HFFc6 (cell line): ENCODE results near the gene MMP27. TPM values are rescaled to one million over a fixed set of nuclear protein-coding genes. Genes with fewer than 3 reads are reported as not detected.
A peak's percentile ranks its signal among the peaks of the same experiment; 100 is the strongest.

Experiments
- DNase-seq: peaks from one replicate; pipeline ENCODE4 v3.0.0-alpha.2; 2018
- H3K27ac Mint-ChIP-seq: 2 replicates; pipeline ENCODE4 v1.8.0; 2020; ENCODE audit warnings: mild to moderate bottlenecking, mixed read lengths
- H3K27me3 Mint-ChIP-seq: 2 replicates; pipeline ENCODE4 v1.8.0; 2021; ENCODE audit warnings: mild to moderate bottlenecking, moderate library complexity, mixed read lengths; ENCODE audit not compliant: insufficient read depth
- H3K36me3 Mint-ChIP-seq: 2 replicates; pipeline ENCODE4 v1.8.0; 2021; ENCODE audit warnings: low read depth, mixed read lengths
- H3K4me1 Mint-ChIP-seq: 2 replicates; pipeline ENCODE4 v1.8.0; 2020; ENCODE audit warnings: low read depth, mixed read lengths
- H3K4me3 Mint-ChIP-seq: 2 replicates; pipeline ENCODE4 v1.8.0; 2020; ENCODE audit warnings: mild to moderate bottlenecking, moderate library complexity, mixed read lengths
- H3K9me3 Mint-ChIP-seq: 2 replicates; pipeline ENCODE4 v1.8.0; 2020; ENCODE audit warnings: mild to moderate bottlenecking, mixed read lengths
- total RNA-seq, 6 experiments: library from RNA; stranded (reverse); fragmentation: NEBNext Ultra II Directional; extraction: Animal tissue kit (Norgen Biotek cat#: 25700); gene quantifications; 2 replicates in 1 of 6; 3 replicates in 5 of 6; pipeline ENCODE4 v1.2.3, GENCODE V29; 2021
- TF ChIP-seq, protein P1 (sequence below): fragments of 200-600 bp; sonication (generic); IDR thresholded peaks from 2 replicates; pipeline ENCODE4 v1.5.0; 2021; ENCODE audit warnings: antibody characterized with exemption, mild to moderate bottlenecking

The MMP27 gene
- total RNA-seq, 6 experiments from 2014 or later = not detected

DNA sequence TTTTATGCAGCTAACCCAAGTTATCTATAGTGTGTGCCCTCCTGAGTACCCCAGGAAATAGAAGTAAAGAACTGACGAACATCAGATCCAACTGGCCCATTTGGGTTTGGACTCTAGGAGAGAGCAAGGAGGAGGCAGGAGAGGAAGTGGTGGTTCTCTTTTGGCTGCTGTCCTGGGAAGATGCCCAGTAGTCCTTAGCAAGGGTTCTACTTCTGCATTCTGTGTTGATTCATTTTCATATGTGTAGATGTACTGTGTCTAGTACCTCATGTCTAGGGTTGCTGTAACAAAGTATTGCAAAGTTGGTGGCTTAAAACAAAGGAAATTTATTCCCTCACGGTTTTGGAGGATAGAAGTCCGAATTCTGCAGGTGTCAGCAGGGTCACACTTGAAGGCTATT is 6.6 kb upstream of the MMP27 start:
- no peaks in the 10 kb centered on the region for H3K36me3 Mint-ChIP-seq
- H3K4me3 Mint-ChIP-seq = no peak overlapping the region
- no peak for DNase-seq
- no peaks in the 10 kb centered on the region for H3K9me3 Mint-ChIP-seq
- no peak overlapping the region for H3K27ac Mint-ChIP-seq
- peaks cover 18% of the 10 kb centered on the region for H3K27me3 Mint-ChIP-seq
- no peaks in the 10 kb centered on the region for H3K4me1 Mint-ChIP-seq
- TF ChIP-seq, protein P1, sequence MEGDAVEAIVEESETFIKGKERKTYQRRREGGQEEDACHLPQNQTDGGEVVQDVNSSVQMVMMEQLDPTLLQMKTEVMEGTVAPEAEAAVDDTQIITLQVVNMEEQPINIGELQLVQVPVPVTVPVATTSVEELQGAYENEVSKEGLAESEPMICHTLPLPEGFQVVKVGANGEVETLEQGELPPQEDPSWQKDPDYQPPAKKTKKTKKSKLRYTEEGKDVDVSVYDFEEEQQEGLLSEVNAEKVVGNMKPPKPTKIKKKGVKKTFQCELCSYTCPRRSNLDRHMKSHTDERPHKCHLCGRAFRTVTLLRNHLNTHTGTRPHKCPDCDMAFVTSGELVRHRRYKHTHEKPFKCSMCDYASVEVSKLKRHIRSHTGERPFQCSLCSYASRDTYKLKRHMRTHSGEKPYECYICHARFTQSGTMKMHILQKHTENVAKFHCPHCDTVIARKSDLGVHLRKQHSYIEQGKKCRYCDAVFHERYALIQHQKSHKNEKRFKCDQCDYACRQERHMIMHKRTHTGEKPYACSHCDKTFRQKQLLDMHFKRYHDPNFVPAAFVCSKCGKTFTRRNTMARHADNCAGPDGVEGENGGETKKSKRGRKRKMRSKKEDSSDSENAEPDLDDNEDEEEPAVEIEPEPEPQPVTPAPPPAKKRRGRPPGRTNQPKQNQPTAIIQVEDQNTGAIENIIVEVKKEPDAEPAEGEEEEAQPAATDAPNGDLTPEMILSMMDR = no peak

DNA sequence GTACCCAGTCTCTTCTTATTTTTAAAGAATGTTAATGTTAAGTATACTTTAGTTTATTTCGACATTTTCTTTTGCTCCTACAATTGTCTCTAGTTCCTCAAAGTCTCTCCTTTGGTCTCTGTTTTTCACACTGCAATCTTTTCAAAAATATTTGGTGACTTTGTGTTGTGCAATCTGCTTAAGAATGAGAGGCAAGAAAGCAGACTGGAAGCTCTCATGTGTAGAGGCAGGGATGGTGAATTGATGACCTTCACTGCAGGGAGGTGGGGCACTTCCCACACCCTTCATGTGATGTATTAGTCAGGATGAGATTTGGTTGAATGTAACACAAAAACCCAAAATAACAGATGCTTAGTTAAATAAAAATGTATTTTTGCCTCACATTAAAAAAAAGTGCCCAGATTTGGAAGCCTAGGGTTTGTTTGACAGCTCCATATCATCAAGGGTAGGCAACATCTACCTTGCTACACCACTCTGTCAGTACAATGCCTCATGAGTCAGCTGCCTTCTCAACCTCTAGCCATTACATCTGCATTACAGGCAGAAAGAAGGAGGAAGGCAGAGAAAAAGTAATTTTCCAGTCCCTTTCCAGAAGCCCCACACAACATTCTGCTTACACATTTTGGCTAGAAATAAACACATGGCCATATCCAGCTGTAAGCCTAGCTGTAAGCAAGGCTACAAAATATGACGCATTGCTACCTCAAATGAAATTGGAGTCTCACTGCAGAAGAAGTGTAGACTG is 3.8 kb upstream of the MMP27 start:
- Mint-ChIP-seq H3K4me3 (no peak overlapping the region), H3K4me1 (0 out of 2 replicates have a peak, but pooled peaks cover 10% of the 10 kb centered on the region), H3K36me3 (no peaks in the 10 kb centered on the region), H3K27ac (no peak overlapping the region), H3K27me3 (peaks cover 18% of the 10 kb centered on the region), H3K9me3 (no peaks in the 10 kb centered on the region)
- TF ChIP-seq, protein P1 = no peak
- DNase-seq = no peak

DNA sequence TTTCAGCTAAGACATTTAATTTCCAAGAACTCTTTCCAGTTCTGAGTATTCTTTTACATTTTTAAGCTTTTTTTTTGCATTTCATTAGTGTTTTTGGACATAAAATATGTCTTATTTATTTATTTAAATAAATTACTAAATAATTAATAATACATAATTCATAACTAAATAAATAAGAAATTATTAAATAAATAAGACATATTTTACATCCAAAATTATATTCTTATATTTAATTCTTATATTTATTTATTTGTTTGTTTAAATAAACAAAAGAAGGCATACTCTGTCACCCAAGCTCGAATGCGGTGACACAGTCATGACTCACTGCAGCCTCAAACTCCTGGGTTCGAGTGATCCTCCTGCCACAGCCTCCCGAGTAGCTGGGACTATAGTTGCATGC is 3.1 kb upstream of the MMP27 start:
- no peaks in the 10 kb centered on the region for H3K9me3 Mint-ChIP-seq
- H3K36me3 Mint-ChIP-seq = no peaks in the 10 kb centered on the region
- H3K4me1 Mint-ChIP-seq = 0 out of 2 replicates have a peak, but pooled peaks cover 10% of the 10 kb centered on the region
- H3K27me3 Mint-ChIP-seq = peaks cover 25% of the 10 kb centered on the region
- H3K4me3 Mint-ChIP-seq = no peak overlapping the region
- TF ChIP-seq, protein P1 = no peak
- DNase-seq = no peak
- no peak overlapping the region for H3K27ac Mint-ChIP-seq

DNA sequence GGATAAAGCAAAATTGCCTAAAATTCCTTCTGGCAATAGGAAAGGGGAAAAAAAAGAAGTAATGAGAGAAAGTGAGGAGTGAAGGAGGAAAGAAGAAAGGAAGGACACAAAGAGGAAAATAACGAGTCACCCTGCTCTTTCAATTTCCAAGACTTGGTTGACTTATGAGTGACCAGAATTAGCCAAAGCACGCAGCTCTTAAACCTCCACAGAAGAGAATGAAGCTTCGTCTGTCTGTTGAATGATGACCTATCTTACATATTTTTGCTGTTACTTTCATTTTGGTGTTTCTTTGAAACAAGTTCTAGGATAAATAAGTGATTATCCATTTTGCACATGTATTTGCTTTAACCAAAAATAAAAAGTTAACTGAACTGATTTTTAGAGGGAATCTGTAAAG is 728 bp downstream of the MMP27 start:
- TF ChIP-seq, protein P1 = no peak
- peaks cover 27% of the 10 kb centered on the region for H3K27me3 Mint-ChIP-seq
- DNase-seq = no peak
- no peaks in the 10 kb centered on the region for H3K36me3 Mint-ChIP-seq
- H3K9me3 Mint-ChIP-seq = no peaks in the 10 kb centered on the region
- 0 out of 2 replicates have a peak, but pooled peaks cover 10% of the 10 kb centered on the region for H3K4me1 Mint-ChIP-seq
- no peak overlapping the region for H3K27ac Mint-ChIP-seq
- H3K4me3 Mint-ChIP-seq = peak overlapping the region; percentile 7; the same call in 1 of the 2 replicates

DNA sequence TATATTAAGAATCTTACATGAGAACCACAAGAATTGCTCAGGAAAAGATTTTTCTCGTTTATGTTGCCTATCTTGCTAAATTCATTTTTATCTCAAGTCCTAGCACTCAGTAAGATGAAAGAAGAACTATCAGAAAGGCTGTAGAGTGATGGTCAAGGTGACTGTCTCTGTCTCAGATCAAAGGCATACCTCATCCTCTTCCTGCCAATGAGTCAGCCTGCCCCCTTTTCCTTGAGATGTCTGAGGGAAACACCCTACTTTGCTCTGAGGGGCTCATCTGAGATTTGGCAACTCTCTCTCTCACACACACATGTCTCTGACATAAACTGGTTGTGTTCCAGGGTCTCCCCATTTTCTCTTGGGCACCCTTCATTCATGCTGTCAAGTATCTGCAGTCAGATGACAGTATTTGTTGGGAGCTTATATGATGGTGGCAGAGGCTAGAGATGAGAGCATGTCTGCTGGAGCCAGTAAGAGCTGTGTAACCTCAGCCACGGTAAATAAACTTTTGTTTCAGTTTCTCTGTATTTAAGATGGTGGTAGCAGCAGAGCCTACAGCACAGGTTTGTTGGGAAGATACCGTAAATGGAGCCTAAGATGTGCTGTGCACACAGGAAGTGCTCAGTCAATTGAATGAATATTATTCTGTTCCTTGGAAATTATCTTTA is 1.6 kb downstream of the MMP27 start:
- Mint-ChIP-seq H3K4me1 (0 out of 2 replicates have a peak, but pooled peaks cover 10% of the 10 kb centered on the region), H3K4me3 (no peak overlapping the region), H3K36me3 (no peaks in the 10 kb centered on the region), H3K27me3 (peaks cover 26% of the 10 kb centered on the region), H3K9me3 (no peaks in the 10 kb centered on the region), H3K27ac (no peak overlapping the region)
- DNase-seq = no peak
- TF ChIP-seq, protein P1 = no peak
